ENCODE measurements around the gene MYH13.

MYH13 gene

GRCh38 chr17:10372906-10373305 lies at the start of gene MYH13:
TSS of gene MYH13 (minus strand) at chr17:10373006. CDS start at chr17:10364530, 8,476 bp downstream.
- no peak for DNase-seq

GRCh38 chr17:10421900-10422542 lies 49.2 kb upstream of the MYH13 start, which contains the start of gene MYH8:
TSS of gene MYH8 (minus strand) at chr17:10421950. CDS start at chr17:10420227, 1,723 bp downstream.
- DNase-seq, result no peak

- no peak for DNase-seq
Measured at GRCh38 chr17:10421211-10421610, 48.4 kb upstream of the MYH13 start.

DNA sequence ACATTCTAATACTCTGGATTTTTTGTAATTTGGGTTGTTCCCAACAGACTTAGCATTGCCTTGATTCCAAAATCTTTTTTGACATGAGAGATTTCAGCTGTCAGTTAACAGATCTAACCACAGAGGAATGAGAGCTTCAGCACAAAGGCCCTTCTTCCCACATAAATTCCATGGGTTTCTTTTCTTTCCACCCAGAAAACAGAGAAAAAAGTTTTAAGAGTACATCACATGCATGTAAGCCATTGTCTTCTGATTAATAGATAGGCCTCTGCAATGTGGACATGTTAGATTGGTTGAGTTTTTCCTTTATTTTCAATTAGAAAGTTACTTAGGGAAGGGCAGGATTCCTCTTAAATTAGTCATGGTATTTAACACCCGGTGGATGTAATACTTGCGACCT lies 48.0 kb upstream of the MYH13 start:
- no peak for DNase-seq

DNA sequence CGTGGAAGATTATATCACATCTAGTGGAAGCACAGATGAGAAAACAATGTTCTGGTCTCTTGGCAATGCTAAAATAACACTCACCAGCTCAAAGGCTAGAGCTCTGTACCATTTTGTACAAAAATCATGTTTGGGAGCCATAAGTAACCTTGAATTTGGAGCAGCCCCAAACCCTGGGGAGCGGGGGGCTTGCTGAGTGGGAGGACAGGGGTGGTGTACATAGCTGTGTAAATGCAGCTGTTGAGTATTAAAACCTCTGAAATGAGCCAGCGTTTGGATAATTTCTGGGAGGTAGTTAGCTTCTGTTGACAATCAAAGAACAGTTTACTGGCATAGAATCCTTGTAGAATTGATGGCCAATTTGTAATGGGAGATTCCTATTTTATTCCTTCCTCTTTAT lies 44.6 kb upstream of the MYH13 start:
- no peak for DNase-seq

- DNase-seq, result no peak
Measured at GRCh38 chr17:10415161-10415560, 42.4 kb upstream of the MYH13 start.

DNA sequence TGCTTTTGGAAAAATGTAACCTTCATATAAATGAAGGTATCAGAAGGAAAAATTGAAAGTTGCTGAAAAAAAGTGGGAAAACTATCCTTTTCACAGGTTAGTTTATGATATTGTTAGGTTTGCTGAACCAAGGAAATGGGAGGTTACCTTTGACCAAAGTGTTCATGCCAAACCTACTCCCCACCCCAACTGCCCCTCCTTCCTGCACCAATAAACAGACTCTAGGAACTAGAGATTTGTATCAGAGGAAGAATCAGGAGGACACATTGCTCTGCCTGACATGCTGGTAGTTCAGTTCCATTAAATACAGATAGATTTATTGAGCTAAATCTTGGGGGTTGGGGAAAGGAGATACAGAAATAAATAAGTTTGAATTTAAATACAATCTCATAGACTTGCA lies 30.8 kb upstream of the MYH13 start:
- no peak for DNase-seq

DNA sequence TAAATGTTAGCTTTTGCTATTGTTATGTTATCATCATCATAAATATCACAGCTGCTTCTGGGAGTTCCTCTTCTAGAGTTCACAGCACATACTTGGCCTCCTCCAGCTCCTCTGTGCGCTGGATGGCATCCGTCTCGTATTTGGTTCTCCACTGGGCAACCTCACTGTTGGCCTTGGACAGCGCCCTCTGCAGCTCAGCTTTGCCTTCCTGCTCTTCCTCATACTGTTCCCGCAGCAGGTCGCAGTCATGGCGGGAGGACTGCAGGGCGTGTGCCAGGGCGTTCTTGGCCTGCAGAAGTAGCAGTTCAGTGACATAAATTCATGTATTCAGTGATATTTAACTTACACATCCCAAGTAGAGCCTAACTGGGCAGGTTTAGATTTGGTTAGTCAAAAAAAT lies 25.5 kb upstream of the MYH13 start:
- no peak for DNase-seq

DNA sequence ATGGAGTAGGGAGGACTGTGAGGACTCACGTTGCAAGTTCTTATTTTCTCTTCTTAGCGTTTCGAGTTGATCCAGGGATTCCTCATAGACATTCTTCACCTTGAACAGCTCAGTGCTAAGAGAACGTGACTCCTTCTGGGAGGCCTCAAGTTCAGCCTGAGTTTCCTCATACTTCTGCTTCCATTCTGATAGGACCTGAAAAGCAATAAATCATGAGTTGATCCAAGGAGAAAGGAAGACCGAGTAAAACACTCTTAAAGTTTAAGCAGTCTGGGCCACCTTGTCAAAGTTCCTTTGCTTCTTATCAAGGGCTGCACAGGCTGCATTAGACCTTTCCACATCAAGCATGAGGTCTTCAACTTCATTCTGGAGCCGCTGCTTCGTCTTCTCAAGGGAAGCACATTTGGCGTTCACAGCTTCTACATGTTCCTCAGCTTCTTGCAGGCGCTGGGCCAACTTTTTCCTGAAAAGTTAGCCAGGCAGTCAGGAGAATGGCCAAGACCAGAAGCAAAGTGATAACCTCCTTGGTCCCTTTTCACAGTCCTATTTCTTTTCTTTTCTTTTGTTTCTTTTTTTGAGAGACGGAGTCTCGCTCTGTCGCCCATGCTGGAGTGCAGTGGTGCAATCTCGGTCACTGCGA lies 23.8 kb upstream of the MYH13 start:
- no peak for DNase-seq

- DNase-seq, result no peak
Measured at GRCh38 chr17:10394201-10394887, 21.5 kb upstream of the MYH13 start.

DNA sequence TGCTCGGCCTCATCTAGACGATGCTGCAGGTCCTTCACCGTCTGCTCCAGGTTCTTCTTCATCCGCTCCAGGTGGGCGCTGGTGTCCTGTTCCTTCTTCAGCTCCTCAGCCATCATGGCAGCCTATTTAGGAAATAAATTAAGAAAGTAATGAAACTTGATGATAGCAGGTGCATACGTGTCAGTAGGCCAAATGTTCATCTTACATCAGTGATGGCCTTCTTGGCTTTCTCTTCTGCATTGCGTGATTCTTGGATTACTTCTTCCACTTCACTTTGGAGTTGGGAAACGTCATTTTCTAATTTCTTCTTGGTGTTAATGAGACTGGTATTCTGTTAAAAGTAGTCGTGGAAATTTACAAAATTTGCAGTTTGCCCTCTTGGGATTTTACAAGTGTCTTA lies 20.1 kb upstream of the MYH13 start:
- DNase-seq, result no peak

GRCh38 chr17:10385871-10386270 lies 13.1 kb upstream of the MYH13 start:
- DNase-seq, result no peak

- no peak for DNase-seq
Measured at GRCh38 chr17:10384175-10384574, 11.4 kb upstream of the MYH13 start.

DNA sequence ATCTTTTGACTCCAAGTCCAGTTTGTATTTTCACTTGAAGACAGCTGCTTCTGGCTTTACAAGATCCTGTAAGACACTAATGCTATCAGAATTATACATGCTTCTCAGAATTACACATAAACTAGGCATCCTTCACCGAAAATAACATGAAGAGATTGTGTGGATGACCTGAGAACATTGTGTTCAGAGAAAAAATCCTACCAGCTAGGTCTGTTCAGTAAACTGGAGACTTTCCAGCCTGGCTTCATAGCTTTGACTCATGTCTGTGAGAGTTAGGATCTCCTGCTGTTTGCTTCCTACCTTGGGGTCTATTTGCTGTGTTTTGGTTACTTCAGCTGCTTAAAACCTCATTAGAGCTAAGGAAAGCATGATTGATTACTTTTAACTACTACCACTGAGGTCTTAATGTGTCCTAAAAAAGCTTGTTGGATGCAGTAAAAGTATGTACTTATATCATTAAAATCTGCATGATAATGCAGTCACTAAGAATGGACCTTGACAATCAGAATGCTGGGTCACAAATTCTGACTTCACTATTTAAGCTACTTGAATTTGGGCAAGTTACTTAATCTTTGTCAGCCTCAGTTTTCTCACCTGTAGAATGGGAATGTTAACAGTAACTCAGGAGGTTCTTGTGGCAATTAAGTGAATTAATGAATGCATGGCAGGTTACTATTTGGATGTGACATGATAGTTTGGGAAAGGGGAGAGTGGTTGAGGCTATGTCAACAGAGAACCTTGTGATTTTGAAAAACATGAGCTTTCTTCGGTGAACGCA lies 8.0 kb upstream of the MYH13 start:
- DNase-seq, result no peak

- no peak for DNase-seq
Measured at GRCh38 chr17:10370016-10370608, 2.7 kb downstream of the MYH13 start.

- no peak for DNase-seq
Measured at GRCh38 chr17:10369239-10369638, 3.6 kb downstream of the MYH13 start.

DNA sequence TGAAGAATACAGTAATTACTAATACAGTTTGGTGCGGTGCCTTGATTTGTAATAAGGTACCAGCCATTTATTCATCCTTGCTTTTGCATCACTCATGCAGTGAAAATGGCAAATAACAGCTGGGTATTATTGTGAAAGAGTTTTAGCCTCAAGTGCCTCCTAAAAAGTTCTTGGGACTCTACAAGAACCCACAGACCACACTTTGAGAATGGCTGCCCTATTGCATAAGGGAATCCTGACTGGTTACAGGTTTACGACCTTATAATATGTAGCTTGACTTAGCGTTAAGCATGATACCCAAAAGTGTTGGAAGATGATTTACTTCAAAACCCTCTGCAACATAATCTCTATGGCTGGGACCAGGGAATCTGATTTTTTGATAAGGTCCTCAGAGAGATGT lies 4.2 kb downstream of the MYH13 start:
- DNase-seq, result no peak

- no peak for DNase-seq
Measured at GRCh38 chr17:10360578-10360977, 12.2 kb downstream of the MYH13 start.

GRCh38 chr17:10357768-10358167 lies 15.0 kb downstream of the MYH13 start:
- DNase-seq, result no peak

DNA sequence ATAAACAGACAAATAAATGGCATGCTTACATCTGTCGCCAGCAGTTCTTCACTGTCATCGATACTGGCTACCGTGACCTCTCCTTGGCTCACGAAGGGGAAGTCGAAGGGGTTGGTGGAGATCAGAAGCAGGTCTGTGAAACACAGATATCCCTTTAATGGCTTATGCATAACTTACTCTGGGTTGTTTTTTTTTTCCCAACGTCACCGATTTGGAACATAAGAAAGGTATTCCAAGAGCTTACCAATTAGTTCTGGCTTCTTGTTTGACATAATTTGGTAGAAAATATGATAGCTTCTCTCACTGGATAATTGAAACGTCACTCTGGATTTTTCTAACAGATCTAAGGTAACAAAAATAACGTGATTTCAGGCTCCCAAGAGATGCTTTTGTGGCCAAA lies 18.2 kb downstream of the MYH13 start:
- no peak for DNase-seq

GRCh38 chr17:10352893-10353292 lies 19.9 kb downstream of the MYH13 start:
- no peak for DNase-seq

DNA sequence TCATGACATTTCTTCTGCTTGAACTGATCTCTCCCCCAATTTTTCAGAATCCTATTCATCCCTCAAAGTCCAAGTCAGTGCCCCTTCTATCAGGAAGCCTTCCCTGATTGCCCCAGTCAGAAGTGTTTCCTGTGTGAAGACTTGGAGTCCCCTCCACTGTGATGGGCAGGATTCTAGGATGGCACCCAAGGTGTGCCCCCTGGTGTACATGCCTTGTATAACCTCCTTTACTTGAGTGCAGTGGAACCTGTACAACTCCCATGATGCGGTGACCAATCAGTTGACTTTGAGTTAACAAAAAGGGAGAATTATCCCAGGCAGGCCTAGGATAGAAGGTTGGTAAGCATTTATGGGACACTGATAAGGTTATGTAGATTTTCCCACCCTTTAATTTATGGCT lies 23.4 kb downstream of the MYH13 start:
- DNase-seq, result no peak

DNA sequence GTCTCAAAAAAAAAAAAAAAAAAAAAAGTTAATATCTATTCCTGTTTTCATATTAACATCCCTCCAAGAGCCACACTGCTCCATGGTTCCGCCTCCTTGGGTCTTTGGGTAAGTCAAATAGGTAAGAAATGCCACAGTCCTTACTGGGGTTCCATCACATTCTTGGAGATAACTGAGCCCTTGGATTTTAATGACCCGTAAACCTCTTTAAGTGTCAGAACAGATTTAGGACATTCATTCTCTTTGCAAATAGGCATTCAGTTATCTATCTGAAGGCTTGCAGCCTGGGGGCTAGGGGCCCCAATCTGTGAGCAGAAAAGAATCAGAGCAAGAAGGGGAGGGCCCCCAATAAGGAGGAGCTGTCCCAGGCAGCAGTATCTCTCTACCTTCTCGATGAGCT lies 28.0 kb downstream of the MYH13 start:
- DNase-seq, result no peak

Measured in cortex of kidney (tissue), 1 donor.